Amygdala (tissue), 56 donors: ENCODE results near the gene EML1.
A peak's percentile ranks its signal among the peaks of the same experiment; 100 is the strongest.
"Not testable (repeated sequence)": the region's sequence is repeated elsewhere in the genome, so short reads cannot be mapped to it uniquely, and the experiment has no call there.

Experiments used
- DNase-seq, 56 donors: peaks; one replicate each; lab custom pipeline; 2025; lab: John Stamatoyannopoulos, UW

The EML1 gene

GRCh38 chr14:99754141-99755067 lies 38.8 kb upstream of the EML1 start:
- DNase-seq: no peak

GRCh38 chr14:99755068-99755405 lies 38.2 kb upstream of the EML1 start:
- no peak for DNase-seq

GRCh38 chr14:99755629-99756603 lies 37.3 kb upstream of the EML1 start:
- peak in 39 of 56 donors; percentile 15 to 84 (median 58) for DNase-seq

DNA sequence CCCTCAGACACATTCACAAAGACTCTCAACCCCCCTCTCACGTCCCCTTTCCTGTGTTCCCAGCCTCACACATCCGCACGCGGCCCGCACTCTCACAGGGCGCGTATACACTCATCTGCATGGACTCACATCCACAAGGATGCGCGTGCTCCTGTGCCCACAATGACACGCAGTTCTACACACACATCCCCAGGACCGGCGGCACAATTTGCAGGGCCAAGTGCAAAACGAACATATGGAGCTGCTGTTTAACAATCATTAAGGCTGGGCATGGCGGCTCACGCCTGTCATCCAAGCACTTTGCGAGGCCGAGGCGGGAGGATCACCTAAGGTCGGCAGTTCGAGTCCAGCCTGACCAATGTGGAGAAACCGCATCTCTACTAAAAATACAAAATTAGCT lies 36.4 kb upstream of the EML1 start:
- no peak for DNase-seq

GRCh38 chr14:99757331-99758070 lies 35.7 kb upstream of the EML1 start:
- DNase-seq: peak in 1 of 56 donors; percentile 19

GRCh38 chr14:99758121-99758821 lies 34.9 kb upstream of the EML1 start:
- DNase-seq: no peak

GRCh38 chr14:99758872-99759545 lies 34.2 kb upstream of the EML1 start:
- no peak for DNase-seq

DNA sequence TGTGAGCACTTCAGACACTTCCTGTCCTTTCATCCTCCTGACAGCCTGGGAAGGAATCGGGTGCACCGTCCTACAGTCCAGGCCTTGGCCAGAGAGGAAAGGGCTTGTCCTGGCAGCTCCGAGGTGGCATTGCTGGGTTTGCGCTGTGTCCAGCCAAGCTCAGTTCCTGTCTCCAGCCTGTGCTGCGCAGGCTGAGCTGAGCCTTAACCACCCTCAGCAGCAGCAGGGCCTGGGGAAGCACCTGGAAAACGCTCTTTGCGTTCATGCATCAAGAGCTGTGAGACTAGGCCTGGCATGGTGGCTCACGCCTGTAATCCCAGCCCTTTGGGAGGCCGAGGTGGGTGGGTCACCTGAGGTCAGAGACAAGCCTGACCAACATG lies 33.7 kb upstream of the EML1 start:
- no peak for DNase-seq

GRCh38 chr14:99760817-99761216 lies 32.4 kb upstream of the EML1 start:
- no peak for DNase-seq

- not testable (repeated sequence) for DNase-seq
Measured at GRCh38 chr14:99762911-99763310, 30.3 kb upstream of the EML1 start.

DNA sequence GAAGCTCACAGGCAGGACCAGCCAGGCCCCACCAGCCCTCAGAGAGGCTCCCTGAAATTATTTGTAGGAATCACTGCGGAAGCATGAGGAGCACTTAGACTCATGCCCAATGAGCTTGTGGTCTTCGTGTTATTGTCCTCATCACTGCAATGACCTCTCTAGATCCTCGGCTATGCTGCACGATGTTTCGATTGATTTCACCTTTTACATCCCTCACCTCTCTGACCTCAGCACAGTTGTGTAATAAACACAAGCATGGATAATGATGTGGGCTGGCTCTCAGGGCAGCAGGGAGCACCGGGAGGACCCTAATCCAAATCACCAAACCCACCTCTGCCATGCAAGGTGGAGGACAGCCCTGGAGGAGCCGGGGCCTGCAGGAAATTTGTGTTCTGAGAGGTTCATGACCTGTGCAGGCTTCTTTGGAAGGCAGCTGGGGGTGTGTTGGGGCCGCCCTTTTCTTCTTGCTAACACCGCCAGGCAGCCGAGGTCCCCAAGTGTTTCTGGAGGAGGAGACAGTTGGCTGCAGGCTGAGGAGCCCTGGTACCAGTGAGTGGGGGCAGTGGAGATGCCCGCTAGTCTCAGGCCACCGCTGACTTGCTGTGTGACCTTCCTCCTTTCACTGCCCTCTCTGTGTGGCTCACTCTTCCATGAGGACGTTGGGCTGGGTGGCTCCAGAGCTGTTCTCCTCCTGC lies 29.5 kb upstream of the EML1 start:
- DNase-seq: no peak

GRCh38 chr14:99764222-99764706 lies 28.9 kb upstream of the EML1 start:
- no peak for DNase-seq

- no peak for DNase-seq
Measured at GRCh38 chr14:99768381-99768780, 24.8 kb upstream of the EML1 start.

- DNase-seq: no peak
Measured at GRCh38 chr14:99769123-99769522, 24.1 kb upstream of the EML1 start.

GRCh38 chr14:99769799-99770198 lies 23.4 kb upstream of the EML1 start:
- DNase-seq: no peak

DNA sequence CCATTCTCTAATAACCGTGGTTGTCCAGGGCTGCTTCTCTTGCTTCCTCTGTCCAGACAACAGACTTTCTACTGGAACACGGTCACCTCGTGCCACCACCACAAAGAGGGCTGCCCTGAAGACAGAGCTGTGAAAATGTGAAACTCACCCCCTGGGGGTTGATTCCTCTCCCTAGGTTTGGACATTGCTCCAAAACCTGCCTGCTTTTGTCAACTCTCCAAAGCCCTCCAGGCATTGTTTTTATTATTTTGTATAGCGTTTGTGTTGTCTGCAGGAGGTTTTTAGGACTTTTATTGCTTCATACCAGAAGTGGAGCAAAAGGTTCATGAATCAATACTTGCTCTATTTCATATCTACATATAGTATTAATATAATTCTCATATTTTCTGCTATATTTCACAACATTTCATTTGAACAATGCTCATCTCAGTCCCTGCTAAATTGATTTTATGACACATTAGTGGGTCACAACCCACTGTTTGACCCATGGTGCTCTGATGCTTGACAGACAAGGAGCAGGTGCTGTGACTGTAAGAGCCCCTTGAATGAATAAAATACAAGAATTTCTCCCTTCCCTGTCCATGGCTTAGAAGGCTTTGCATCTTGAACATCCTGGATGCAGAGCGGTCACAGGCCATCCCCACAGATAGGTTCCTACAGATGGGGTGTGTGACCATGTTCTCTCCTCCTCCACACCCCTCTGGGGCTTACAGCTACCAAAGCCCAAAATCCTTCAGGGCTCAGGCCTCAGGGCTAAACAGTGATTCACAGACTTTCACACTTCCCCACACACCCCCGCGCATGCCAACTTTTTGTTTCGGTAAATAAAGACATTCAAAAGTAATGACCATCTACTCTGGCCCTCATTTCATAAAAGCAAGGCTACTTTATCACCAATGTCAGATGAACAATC lies 20.6 kb upstream of the EML1 start:
- no peak for DNase-seq
